H1 (cell line): ENCODE data around the gene NDUFB6. TPM values are rescaled to one million over a fixed set of nuclear protein-coding genes. Genes with fewer than 3 reads are reported as not detected.
"Not testable (repeated sequence)": the region's sequence is repeated elsewhere in the genome, so short reads cannot be mapped to it uniquely, and the experiment has no call there.

Experiments used
- CTCF ChIA-PET: fragments of 300-600 bp; sonication (Branson Sonifier 250); formaldehyde crosslinking; loops from one replicate; lab custom pipeline; 2021; ENCODE audit not compliant: partially characterized antibody; lab: Charles Lee
- POLR2A ChIA-PET: fragments of 300-600 bp; sonication (Branson Sonifier 250); formaldehyde crosslinking; loops from one replicate; lab custom pipeline; 2021; ENCODE audit warnings: inconsistent platforms; ENCODE audit not compliant: partially characterized antibody; lab: Charles Lee
- DNase-seq, 2 experiments: peaks; one replicate each; pipeline versions ENCODE4 v3.0.0 to v3.0.0-alpha.2; 2010 to 2022; ENCODE audit warnings: low spot score in 2 of 2, low read depth in 1 of 2, mixed read lengths in 1 of 2
- FAIRE-seq: peaks from 2 replicates; lab custom pipeline; 2011; peaks lifted over from hg19 to GRCh38; lab: Jason Lieb, UNC
- H2AFZ ChIP-seq: 2 replicates; pipeline ENCODE4 v1.8.1; 2012; ENCODE audit warnings: low read length, inconsistent platforms
- H2AK5ac ChIP-seq: 2 replicates; pipeline ENCODE4 v1.6.1; 2013; ENCODE audit warnings: low read depth, low read length
- H2BK120ac ChIP-seq: replicated peaks from 2 replicates; pipeline ENCODE3; 2013; ENCODE audit warnings: low read depth, low read length, inconsistent platforms
- H2BK12ac ChIP-seq: 2 replicates; pipeline ENCODE4 v1.6.1; 2013; ENCODE audit warnings: low read depth, low read length
- H2BK15ac ChIP-seq: 2 replicates; pipeline ENCODE4 v1.6.1; 2013; ENCODE audit warnings: low read length
- H2BK20ac ChIP-seq: 2 replicates; pipeline ENCODE4 v1.6.1; 2013; ENCODE audit warnings: low read length
- H2BK5ac ChIP-seq: 2 replicates; pipeline ENCODE4 v1.6.1; 2013; ENCODE audit warnings: low read depth, low read length
- H3K14ac ChIP-seq: 2 replicates; pipeline ENCODE4 v1.6.1; 2013; ENCODE audit warnings: inconsistent platforms; ENCODE audit not compliant: insufficient read length
- H3K18ac ChIP-seq: 2 replicates; pipeline ENCODE4 v1.6.1; 2013; ENCODE audit warnings: low read length; ENCODE audit errors: extremely low read depth
- H3K23ac ChIP-seq: 2 replicates; pipeline ENCODE4 v1.6.1; 2013; ENCODE audit warnings: inconsistent platforms; ENCODE audit not compliant: insufficient read length
- H3K23me2 ChIP-seq: 2 replicates; pipeline ENCODE4 v1.6.1; 2013; ENCODE audit warnings: low read depth, low read length
- H3K27ac ChIP-seq: 2 replicates; pipeline ENCODE4 v1.6.1; 2011; ENCODE audit warnings: low read depth, low read length, inconsistent platforms
- H3K27me3 ChIP-seq, 4 experiments: replicated peaks in 1 of 4; 1 replicate in 1 of 4; 2 replicates in 3 of 4; pipeline versions ENCODE4 v1.6.1 to v1.8.1; 2011 to 2013; ENCODE audit warnings: low read length in 3 of 4, mild to moderate bottlenecking in 3 of 4, inconsistent platforms in 2 of 4, mixed read lengths in 2 of 4, moderate library complexity in 1 of 4; ENCODE audit not compliant: control insufficient read depth in 3 of 4, insufficient read depth in 3 of 4; ENCODE audit errors: extremely low read depth in 1 of 4
- H3K36me3 ChIP-seq, 4 experiments: 2 replicates each; pipeline versions ENCODE4 v1.6.1 to v1.8.1; 2011 to 2013; ENCODE audit warnings: mild to moderate bottlenecking in 4 of 4, low read length in 3 of 4, moderate library complexity in 2 of 4, control low read depth in 1 of 4, inconsistent platforms in 1 of 4; ENCODE audit not compliant: insufficient read depth in 4 of 4, control insufficient read depth in 2 of 4
- H3K4ac ChIP-seq: replicated peaks from 2 replicates; pipeline ENCODE3; 2013; ENCODE audit warnings: low read length, low read depth, mixed read lengths, inconsistent platforms; ENCODE audit not compliant: insufficient read length
- H3K4me1 ChIP-seq, 4 experiments: replicated peaks in 1 of 4; 1 replicate in 1 of 4; 2 replicates in 3 of 4; pipeline versions ENCODE4 v1.6.1 to v1.8.1; 2011 to 2013; ENCODE audit warnings: low read length in 3 of 4, inconsistent platforms in 2 of 4, mixed read lengths in 1 of 4; ENCODE audit not compliant: insufficient read depth in 4 of 4, control insufficient read depth in 3 of 4
- H3K4me2 ChIP-seq, 2 experiments: 2 replicates each; pipeline versions ENCODE4 v1.6.1 to v1.8.1; 2011 to 2013; ENCODE audit warnings: low read depth in 2 of 2, low read length in 2 of 2, control low read depth in 1 of 2, inconsistent platforms in 1 of 2, mild to moderate bottlenecking in 1 of 2; ENCODE audit not compliant: insufficient read depth in 1 of 2
- H3K4me3 ChIP-seq, 4 experiments: fragments of 200-600, 300-600 bp in 1 of 4; sonication (generic), shearing (Covaris generic), sonication (Bioruptor Twin) in 1 of 4; 2 replicates each; pipeline versions ENCODE4 v1.5.1 to v1.8.1; 2011 to 2016; ENCODE audit warnings: low read length in 4 of 4, low read depth in 3 of 4, control low read depth in 2 of 4, inconsistent platforms in 2 of 4, mild to moderate bottlenecking in 2 of 4, mixed read lengths in 1 of 4, moderate library complexity in 1 of 4; ENCODE audit not compliant: insufficient read depth in 2 of 4; ENCODE audit errors: extremely low read depth in 1 of 4
- H3K56ac ChIP-seq: replicated peaks from 2 replicates; pipeline ENCODE3; 2013; ENCODE audit warnings: low read depth, mild to moderate bottlenecking, mixed read lengths, low read length, inconsistent platforms; ENCODE audit not compliant: insufficient read length
- H3K79me1 ChIP-seq: 2 replicates; pipeline ENCODE4 v1.6.1; 2013; ENCODE audit warnings: low read depth, low read length, control low read depth
- H3K79me2 ChIP-seq, 2 experiments: 2 replicates each; pipeline versions ENCODE4 v1.6.1 to v1.8.1; 2012 to 2013; ENCODE audit warnings: low read length in 2 of 2, mild to moderate bottlenecking in 2 of 2, inconsistent platforms in 1 of 2; ENCODE audit not compliant: insufficient read depth in 2 of 2, control insufficient read depth in 1 of 2
- H3K9ac ChIP-seq, 4 experiments: replicated peaks in 1 of 4; 1 replicate in 1 of 4; 2 replicates in 3 of 4; pipeline versions ENCODE4 v1.6.1 to v1.8.1; 2011 to 2013; ENCODE audit warnings: low read depth in 3 of 4, low read length in 3 of 4, control low read depth in 2 of 4, mild to moderate bottlenecking in 2 of 4, moderate library complexity in 2 of 4, inconsistent platforms in 1 of 4; ENCODE audit errors: extremely low read depth in 1 of 4
- H3K9me3 ChIP-seq, 2 experiments: 2 replicates each; pipeline versions ENCODE4 v1.6.1 to v1.8.1; 2012 to 2013; ENCODE audit warnings: mild to moderate bottlenecking in 2 of 2, moderate library complexity in 2 of 2, control low read depth in 1 of 2, inconsistent platforms in 1 of 2, low read depth in 1 of 2, low read length in 1 of 2, mixed read lengths in 1 of 2; ENCODE audit not compliant: insufficient read depth in 2 of 2
- H4K20me1 ChIP-seq, 2 experiments: replicated peaks in 1 of 2; 2 replicates each; pipeline versions ENCODE3 to v1.8.1; 2011 to 2013; ENCODE audit warnings: inconsistent platforms in 2 of 2, low read length in 2 of 2, mild to moderate bottlenecking in 1 of 2; ENCODE audit not compliant: insufficient read depth in 2 of 2, control insufficient read depth in 1 of 2
- H4K5ac ChIP-seq: 2 replicates; pipeline ENCODE4 v1.6.1; 2013; ENCODE audit warnings: low read length, low read depth, mixed read lengths, inconsistent platforms; ENCODE audit not compliant: insufficient read length
- H4K8ac ChIP-seq: 2 replicates; pipeline ENCODE4 v1.8.0; 2013; ENCODE audit warnings: mild to moderate bottlenecking, moderate library complexity, low read length, inconsistent platforms; ENCODE audit not compliant: insufficient read depth; ENCODE audit errors: extremely low read depth
- H4K91ac ChIP-seq: replicated peaks from 2 replicates; pipeline ENCODE3; 2013; ENCODE audit warnings: low read length, mixed read lengths, inconsistent platforms; ENCODE audit not compliant: insufficient read length
- CBX5 ChIP-seq: fragments of 300-800, 300-1000 bp; sonication (generic); IDR thresholded peaks from 2 replicates; pipeline ENCODE4 v1.7.1; 2016; ENCODE audit warnings: antibody characterized with exemption, low read length, low read depth
- CBX8 ChIP-seq: fragments of 300-800, 300-1000 bp; sonication (generic); IDR thresholded peaks from 2 replicates; pipeline ENCODE4 v1.7.1; 2016; ENCODE audit warnings: low read depth, low read length, borderline replicate concordance
- CTBP2 ChIP-seq: IDR thresholded peaks from 2 replicates; pipeline ENCODE4 v1.7.0; 2011; ENCODE audit warnings: borderline replicate concordance, mild to moderate bottlenecking, moderate library complexity, mixed read lengths, low read length; ENCODE audit not compliant: insufficient read depth, insufficient read length
- HDAC2 ChIP-seq, 2 experiments: fragments of 300-600 bp in 1 of 2; sonication (generic) in 1 of 2; IDR thresholded peaks; 2 replicates each; pipeline ENCODE4 v1.6.1; 2011 to 2012; ENCODE audit warnings: low read depth in 2 of 2, low read length in 2 of 2, mild to moderate bottlenecking in 2 of 2, moderate library complexity in 2 of 2, borderline replicate concordance in 1 of 2, inconsistent platforms in 1 of 2
- KDM5A ChIP-seq: fragments of 200-600 bp; IDR thresholded peaks from 2 replicates; pipeline ENCODE4 v1.7.1; 2012; ENCODE audit warnings: mild to moderate bottlenecking, low read length, inconsistent platforms, mixed read lengths
- POLR2AphosphoS5 ChIP-seq: IDR thresholded peaks from 2 replicates; pipeline ENCODE4 v1.6.1; 2011; ENCODE audit warnings: low read depth, low read length
- RBBP5 ChIP-seq: IDR thresholded peaks from 2 replicates; pipeline ENCODE4 v1.7.1; 2012; ENCODE audit warnings: low read depth, mild to moderate bottlenecking, inconsistent platforms, low read length, moderate library complexity, borderline replicate concordance
- SAP30 ChIP-seq: fragments of 300-600 bp; sonication (generic); IDR thresholded peaks from 2 replicates; pipeline ENCODE4 v1.7.1; 2012; ENCODE audit warnings: low read length, moderate library complexity, mild to moderate bottlenecking, inconsistent platforms; ENCODE audit not compliant: insufficient read depth, insufficient replicate concordance
- SIX5 ChIP-seq: IDR thresholded peaks from 2 replicates; pipeline ENCODE4 v1.6.1; 2011; ENCODE audit warnings: mild to moderate bottlenecking, low read depth, low read length
- WGBS, 2 experiments: shearing (Covaris generic) in 1 of 2; methylation state at CpG; one replicate each; pipeline versions ENCODE4 v1.1.6 to v1.1.7; 2013 to 2015; ENCODE audit warnings: low lambda C conversion rate in 2 of 2, mixed read lengths in 2 of 2, inconsistent platforms in 1 of 2, low coverage in 1 of 2, missing lambda C conversion rate in 1 of 2; ENCODE audit not compliant: insufficient replicate concordance in 2 of 2, insufficient coverage in 1 of 2, insufficient read length in 1 of 2; ENCODE audit errors: extremely low coverage in 1 of 2, missing lambda C conversion rate in 1 of 2; 5-methylcytosine and 5-hydroxymethylcytosine counted together
- polyA plus RNA-seq, 7 experiments: library from polyadenylated mRNA; depleted of rRNA in 3 of 7; stranded (reverse) in 5 of 7; unstranded in 2 of 7; fragments of >200 nt in 5 of 7; fragments of 200-250 nt in 2 of 7; gene quantifications; 1 replicate in 5 of 7; 2 replicates in 1 of 7; 4 replicates in 1 of 7; pipeline versions ENCODE4 v1.2.1 to v1.2.3, GENCODE V29; 2011 to 2013; ENCODE audit warnings: missing spikeins in 2 of 7, mixed read lengths in 2 of 7
- total RNA-seq: library from RNA; stranded (reverse); fragmentation: NEBNext Ultra II Directional; extraction: Animal tissue kit (Norgen Biotek cat#: 25700); gene quantifications from 2 replicates; pipeline ENCODE4 v1.2.1, GENCODE V29; 2021

Gene NDUFB6
- total and polyA plus RNA-seq, 2 of the 8 experiments (the other 6 are each of a cell fraction or from before 2014, with no cell fraction given) = 55.8 to 61.4 TPM

- TF ChIP-seq CBX8 = no peak
- no peak for TF ChIP-seq CTBP2
- no peak for TF ChIP-seq POLR2AphosphoS5
- no peak for TF ChIP-seq RBBP5
- TF ChIP-seq SAP30 = no peak
- no peak for TF ChIP-seq HDAC2 (IDR thresholded peaks at IDR 0.05; ENCODE audit: borderline replicate concordance in 1 of 2, low read depth in 2 of 2, low read length in 2 of 2)
- no peak for TF ChIP-seq CBX5
- TF ChIP-seq KDM5A = no peak
- TF ChIP-seq SIX5 = no peak
- TF ChIP-seq, all 59 proteins: peak for 0
Measured at GRCh38 chr9:32524892-32525708, 47.9 kb downstream of the NDUFB6 start (continued).

DNA sequence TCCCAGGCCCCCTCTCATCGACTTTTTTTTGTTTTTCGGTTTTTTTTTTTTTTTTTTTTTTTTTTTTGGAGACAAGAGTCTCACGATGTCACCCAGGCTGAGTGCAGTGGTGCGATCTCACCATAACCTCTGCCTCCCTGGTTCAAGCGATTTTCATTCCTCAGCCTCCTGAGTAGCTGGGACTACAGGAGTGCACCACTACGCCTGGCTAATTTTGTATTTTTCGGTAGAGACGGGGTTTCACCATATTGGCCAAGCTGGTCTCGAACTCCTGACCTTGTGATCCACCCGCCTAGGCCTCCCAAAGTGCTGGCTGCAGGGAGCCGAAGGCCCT, 48.4 kb downstream of the NDUFB6 start:
- H3K79me1 ChIP-seq, H4K8ac ChIP-seq, H4K5ac ChIP-seq, H4K20me1 ChIP-seq, H3K4ac ChIP-seq, H2BK20ac ChIP-seq, H3K36me3 ChIP-seq, H3K23me2 ChIP-seq, H3K56ac ChIP-seq, H3K27me3 ChIP-seq, H2BK15ac ChIP-seq, H3K18ac ChIP-seq, H3K23ac ChIP-seq, H3K27ac ChIP-seq, H3K9me3 ChIP-seq, H3K9ac ChIP-seq, H2BK12ac ChIP-seq, H4K91ac ChIP-seq, DNase-seq, H3K14ac ChIP-seq, H2BK120ac ChIP-seq, H2AK5ac ChIP-seq, H3K4me1 ChIP-seq, H2BK5ac ChIP-seq, FAIRE-seq, H2AFZ ChIP-seq: not testable (repeated sequence)
- POLR2A ChIA-PET = interaction anchor here (0.6 to 2.4 kb wide), 5 partner anchors 11 to 486 kb away, joined by 3 to 9 read pairs (median 6); partner anchors contain the start of gene NDUFB6
- CTCF ChIA-PET = interaction anchor here (1.0 to 2.9 kb wide), 6 partner anchors 12 to 145 kb away, joined by 3 to 20 read pairs (median 5); no protein-coding TSS in a partner anchor
- H3K4me2 ChIP-seq = peak overlapping the region; percentile 78 to 83
- H3K79me2 ChIP-seq = 0 out of 4 replicates have a peak, but pooled peaks cover 0 to 13% of the 10 kb centered on the region in 2 experiments
- H3K4me3 ChIP-seq = peak overlapping the region in 1 of 4 experiments; percentile 90; a peak in 2 of 8 replicates
- WGBS, 2 experiments = 92% methylated on average over 9 of the region's 11 CpGs; no CpG with 5 or more reads in 1 of the 2 experiments
